ENCODE data around the gene TMEFF2. TPM values are rescaled to one million over a fixed set of nuclear protein-coding genes. Genes with fewer than 3 reads are reported as not detected.

The TMEFF2 gene
- total RNA-seq, 6 experiments from 2014 or later, result 0.18 to 0.25 (median 0.22) TPM; not detected in 3

DNA sequence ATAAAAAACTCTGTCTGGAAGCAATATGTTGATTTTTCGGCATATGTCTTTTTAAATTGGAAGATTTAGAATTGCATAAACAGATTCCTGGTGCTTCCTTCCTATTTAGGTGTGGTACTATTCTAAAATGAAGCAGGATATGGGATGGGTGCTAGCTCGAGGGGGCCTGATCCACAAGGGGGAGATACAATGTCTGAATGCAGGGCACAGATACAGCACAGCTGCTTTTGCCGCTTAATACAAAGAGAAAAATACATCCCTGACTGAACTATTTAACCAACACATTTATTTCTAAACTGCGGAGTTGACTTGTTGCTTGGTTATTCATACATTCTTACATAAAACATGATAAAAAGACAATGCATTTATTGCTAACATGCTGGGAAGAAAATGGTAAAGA is 169.1 kb downstream of the TMEFF2 start:
- TF ChIP-seq, protein P1, sequence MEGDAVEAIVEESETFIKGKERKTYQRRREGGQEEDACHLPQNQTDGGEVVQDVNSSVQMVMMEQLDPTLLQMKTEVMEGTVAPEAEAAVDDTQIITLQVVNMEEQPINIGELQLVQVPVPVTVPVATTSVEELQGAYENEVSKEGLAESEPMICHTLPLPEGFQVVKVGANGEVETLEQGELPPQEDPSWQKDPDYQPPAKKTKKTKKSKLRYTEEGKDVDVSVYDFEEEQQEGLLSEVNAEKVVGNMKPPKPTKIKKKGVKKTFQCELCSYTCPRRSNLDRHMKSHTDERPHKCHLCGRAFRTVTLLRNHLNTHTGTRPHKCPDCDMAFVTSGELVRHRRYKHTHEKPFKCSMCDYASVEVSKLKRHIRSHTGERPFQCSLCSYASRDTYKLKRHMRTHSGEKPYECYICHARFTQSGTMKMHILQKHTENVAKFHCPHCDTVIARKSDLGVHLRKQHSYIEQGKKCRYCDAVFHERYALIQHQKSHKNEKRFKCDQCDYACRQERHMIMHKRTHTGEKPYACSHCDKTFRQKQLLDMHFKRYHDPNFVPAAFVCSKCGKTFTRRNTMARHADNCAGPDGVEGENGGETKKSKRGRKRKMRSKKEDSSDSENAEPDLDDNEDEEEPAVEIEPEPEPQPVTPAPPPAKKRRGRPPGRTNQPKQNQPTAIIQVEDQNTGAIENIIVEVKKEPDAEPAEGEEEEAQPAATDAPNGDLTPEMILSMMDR (IDR thresholded peaks at IDR 0.05), result no peak
- DNase-seq, result no peak
- Mint-ChIP-seq H3K4me1 (ENCODE audit: low read depth) (0 out of 2 replicates have a peak, but pooled peaks cover 5% of the 10 kb centered on the region), H3K4me3 (no peak overlapping the region), H3K27ac (no peak overlapping the region), H3K9me3 (no peaks in the 10 kb centered on the region), H3K27me3 (ENCODE audit: insufficient read depth) (no peaks in the 10 kb centered on the region; the same call in 1 of the 2 replicates), H3K36me3 (ENCODE audit: low read depth) (no peaks in the 10 kb centered on the region)

GRCh38 chr2:192023006-192023405 is 171.7 kb downstream of the TMEFF2 start:
- no peaks in the 10 kb centered on the region for H3K36me3 Mint-ChIP-seq (ENCODE audit: low read depth)
- no peaks in the 10 kb centered on the region for H3K9me3 Mint-ChIP-seq
- no peaks in the 10 kb centered on the region; the same call in 1 of the 2 replicates for H3K27me3 Mint-ChIP-seq (ENCODE audit: insufficient read depth)
- no peak overlapping the region for H3K4me3 Mint-ChIP-seq
- TF ChIP-seq, protein P1 (IDR thresholded peaks at IDR 0.05), result no peak
- no peak overlapping the region for H3K27ac Mint-ChIP-seq
- DNase-seq, result no peak
- H3K4me1 Mint-ChIP-seq (ENCODE audit: low read depth), result no peaks in the 10 kb centered on the region

GRCh38 chr2:192017844-192018243 is 176.9 kb downstream of the TMEFF2 start:
- Mint-ChIP-seq H3K4me1 (ENCODE audit: low read depth) (peaks cover 17% of the 10 kb centered on the region), H3K27me3 (ENCODE audit: insufficient read depth) (peaks cover 1% of the 10 kb centered on the region; the same call in 1 of the 2 replicates), H3K9me3 (no peaks in the 10 kb centered on the region), H3K4me3 (no peak overlapping the region), H3K27ac (no peak overlapping the region), H3K36me3 (ENCODE audit: low read depth) (no peaks in the 10 kb centered on the region)
- DNase-seq, result no peak
- TF ChIP-seq, protein P1 (IDR thresholded peaks at IDR 0.05), result no peak

GRCh38 chr2:192016265-192016664 is 178.5 kb downstream of the TMEFF2 start:
- Mint-ChIP-seq H3K4me1 (ENCODE audit: low read depth) (peaks cover 18% of the 10 kb centered on the region), H3K9me3 (no peaks in the 10 kb centered on the region), H3K27me3 (ENCODE audit: insufficient read depth) (peaks cover 1% of the 10 kb centered on the region; the same call in 1 of the 2 replicates), H3K27ac (peak overlapping the region; percentile 12; the same call in 1 of the 2 replicates), H3K4me3 (no peak overlapping the region), H3K36me3 (ENCODE audit: low read depth) (no peaks in the 10 kb centered on the region)
- TF ChIP-seq, protein P1 (IDR thresholded peaks at IDR 0.05), result no peak
- peak; percentile 62 for DNase-seq

DNA sequence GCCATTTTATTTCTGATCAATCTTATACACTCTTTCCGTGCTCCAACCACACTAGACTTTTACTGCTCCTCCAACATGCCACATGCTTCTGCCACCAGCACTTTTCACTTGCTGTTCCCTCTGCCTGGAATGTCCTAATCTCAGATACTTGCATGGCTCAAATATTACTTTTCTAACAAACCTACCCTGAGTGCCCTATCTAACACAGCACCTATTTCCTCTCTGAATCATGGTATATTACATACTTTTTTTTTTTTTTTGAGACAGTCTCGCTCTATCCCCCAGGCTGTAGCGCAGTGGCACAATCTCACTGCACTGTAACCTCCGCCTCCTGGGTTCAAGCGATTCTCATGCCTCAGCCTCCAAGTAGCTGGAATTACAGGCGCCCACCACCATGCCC is 181.5 kb downstream of the TMEFF2 start:
- Mint-ChIP-seq H3K4me1 (ENCODE audit: low read depth) (peaks cover 28% of the 10 kb centered on the region), H3K9me3 (no peaks in the 10 kb centered on the region), H3K27me3 (ENCODE audit: insufficient read depth) (peaks cover 1% of the 10 kb centered on the region; the same call in 1 of the 2 replicates), H3K36me3 (ENCODE audit: low read depth) (no peaks in the 10 kb centered on the region), H3K27ac (no peak overlapping the region), H3K4me3 (no peak overlapping the region)
- TF ChIP-seq, protein P1 (IDR thresholded peaks at IDR 0.05), result no peak
- DNase-seq, result no peak
